Measurements from ENCODE around the gene SREK1IP1.
"Not testable (repeated sequence)": the region's sequence is repeated elsewhere in the genome, so short reads cannot be mapped to it uniquely, and the experiment has no call there.

SREK1IP1 gene

DNA sequence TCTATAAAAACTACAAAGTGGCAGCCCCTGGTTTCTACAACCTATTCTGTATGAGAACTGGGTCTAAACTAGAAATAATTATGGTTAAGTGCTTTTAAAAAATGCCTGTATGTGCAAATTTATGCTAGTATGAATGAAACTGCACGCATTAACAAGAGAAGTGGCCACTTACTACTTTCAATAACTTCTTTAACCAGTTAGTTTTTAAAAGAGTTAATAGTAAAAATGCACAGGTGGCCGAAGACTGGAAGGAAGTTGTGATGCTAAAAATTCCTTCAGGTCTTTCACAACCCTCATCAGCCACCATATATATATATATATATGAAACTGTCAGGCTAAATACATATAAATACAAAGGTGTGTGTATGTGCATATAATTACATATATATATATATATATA, 41.3 kb downstream of the SREK1IP1 start:
- DNase-seq (ENCODE audit: low spot score) = no peak
- in situ Hi-C loops (cut with MboI; ENCODE audit: low pct_unique_long_range_greater_than_20kb, low sequenced_read_pairs, unreplicated experiment) = no loop called here

DNA sequence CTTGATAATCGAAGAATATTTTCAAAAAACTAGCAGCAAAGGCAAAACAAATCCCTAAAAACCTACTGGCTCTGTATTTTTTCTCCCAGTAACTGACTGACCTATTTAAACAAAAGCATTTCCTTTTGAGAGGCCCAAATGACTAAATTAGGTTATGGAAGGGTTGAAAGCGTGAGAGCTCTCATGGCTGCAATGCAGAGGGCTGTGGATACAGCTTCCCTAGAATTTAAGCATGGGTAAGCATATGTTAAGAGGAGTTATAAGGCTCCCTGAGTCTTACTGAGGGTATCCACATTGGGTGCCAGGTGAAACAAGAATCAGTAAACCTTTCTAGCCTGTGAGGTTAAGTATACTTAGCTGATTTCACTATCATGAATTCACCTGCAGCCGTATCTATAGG, 45.9 kb downstream of the SREK1IP1 start:
- TF ChIP-seq, protein P1, sequence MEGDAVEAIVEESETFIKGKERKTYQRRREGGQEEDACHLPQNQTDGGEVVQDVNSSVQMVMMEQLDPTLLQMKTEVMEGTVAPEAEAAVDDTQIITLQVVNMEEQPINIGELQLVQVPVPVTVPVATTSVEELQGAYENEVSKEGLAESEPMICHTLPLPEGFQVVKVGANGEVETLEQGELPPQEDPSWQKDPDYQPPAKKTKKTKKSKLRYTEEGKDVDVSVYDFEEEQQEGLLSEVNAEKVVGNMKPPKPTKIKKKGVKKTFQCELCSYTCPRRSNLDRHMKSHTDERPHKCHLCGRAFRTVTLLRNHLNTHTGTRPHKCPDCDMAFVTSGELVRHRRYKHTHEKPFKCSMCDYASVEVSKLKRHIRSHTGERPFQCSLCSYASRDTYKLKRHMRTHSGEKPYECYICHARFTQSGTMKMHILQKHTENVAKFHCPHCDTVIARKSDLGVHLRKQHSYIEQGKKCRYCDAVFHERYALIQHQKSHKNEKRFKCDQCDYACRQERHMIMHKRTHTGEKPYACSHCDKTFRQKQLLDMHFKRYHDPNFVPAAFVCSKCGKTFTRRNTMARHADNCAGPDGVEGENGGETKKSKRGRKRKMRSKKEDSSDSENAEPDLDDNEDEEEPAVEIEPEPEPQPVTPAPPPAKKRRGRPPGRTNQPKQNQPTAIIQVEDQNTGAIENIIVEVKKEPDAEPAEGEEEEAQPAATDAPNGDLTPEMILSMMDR (IDR thresholded peaks at IDR 0.05; ENCODE audit: extremely low read depth, insufficient read depth, missing control alignments) = no peak
- in situ Hi-C loops (cut with MboI; ENCODE audit: low pct_unique_long_range_greater_than_20kb, low sequenced_read_pairs, unreplicated experiment) = no loop called here
- DNase-seq (ENCODE audit: low spot score) = no peak

More for the DNA sequence above, 41.3 kb downstream of the SREK1IP1 start:
- TF ChIP-seq, protein P1 (IDR thresholded peaks at IDR 0.05; ENCODE audit: extremely low read depth, insufficient read depth, missing control alignments) = no peak

DNA sequence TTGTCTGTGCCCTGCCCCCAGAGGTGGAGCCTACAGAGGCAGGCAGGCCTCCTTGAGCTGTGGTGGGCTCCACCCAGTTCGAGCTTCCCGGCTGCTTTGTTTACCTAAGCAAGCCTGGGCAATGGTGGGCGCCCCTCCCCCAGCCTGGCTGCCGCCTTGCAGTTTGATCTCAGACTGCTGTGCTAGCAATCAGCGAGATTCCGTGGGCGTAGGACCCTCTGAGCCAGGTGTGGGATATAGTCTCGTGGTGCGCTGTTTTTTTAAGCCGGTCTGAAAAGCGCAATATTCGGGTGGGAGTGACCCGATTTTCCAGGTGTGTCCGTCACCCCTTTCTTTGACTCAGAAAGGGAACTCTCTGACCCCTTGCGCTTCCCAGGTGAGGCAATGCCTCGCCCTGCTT, 54.0 kb downstream of the SREK1IP1 start:
- in situ Hi-C loops (cut with MboI; ENCODE audit: low pct_unique_long_range_greater_than_20kb, low sequenced_read_pairs, unreplicated experiment); DNase-seq (ENCODE audit: low spot score): not testable (repeated sequence)

DNA sequence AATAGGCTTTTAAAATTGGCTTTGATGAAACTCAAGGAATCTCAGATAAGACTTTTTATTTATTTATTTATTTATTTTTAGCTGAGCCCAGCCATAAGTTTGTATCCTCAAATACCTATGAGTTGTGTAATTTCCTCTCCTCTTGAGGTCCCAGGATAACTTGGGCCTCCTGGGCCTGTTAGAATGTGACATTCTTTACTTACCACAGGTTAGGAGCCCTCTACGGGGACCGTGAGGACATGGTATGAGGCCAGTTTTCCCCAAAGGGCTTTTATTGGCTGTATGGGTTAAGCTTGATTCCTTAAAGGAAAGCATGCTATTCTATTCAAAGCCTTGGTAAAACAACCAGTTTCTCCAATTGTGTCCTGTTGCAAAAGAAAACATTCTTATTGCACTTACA, 61.3 kb downstream of the SREK1IP1 start:
- no peak for DNase-seq (ENCODE audit: low spot score)
- TF ChIP-seq, protein P1 (IDR thresholded peaks at IDR 0.05; ENCODE audit: extremely low read depth, insufficient read depth, missing control alignments) = no peak
- in situ Hi-C loops (cut with MboI; ENCODE audit: low pct_unique_long_range_greater_than_20kb, low sequenced_read_pairs, unreplicated experiment) = no loop called here

DNA sequence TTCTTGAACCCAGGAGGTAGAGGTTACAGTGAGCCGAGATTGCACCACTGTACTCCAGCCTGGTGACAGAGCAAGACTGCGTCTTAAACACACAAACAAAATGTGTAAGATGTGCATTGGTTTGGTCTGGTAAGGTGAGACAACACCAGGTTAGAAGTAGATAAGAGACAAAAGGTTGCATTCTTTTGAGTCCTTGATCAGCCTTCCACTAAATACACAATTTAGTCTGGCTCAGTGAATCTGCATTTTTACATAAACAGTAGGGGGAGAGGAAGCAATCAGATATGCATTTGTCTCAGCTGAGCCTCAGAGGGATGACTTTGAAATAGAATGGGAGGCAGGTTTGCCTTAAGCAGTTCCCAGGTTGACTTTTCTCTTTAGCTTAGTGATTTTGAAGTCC, 62.4 kb downstream of the SREK1IP1 start:
- in situ Hi-C loops (cut with MboI; ENCODE audit: low pct_unique_long_range_greater_than_20kb, low sequenced_read_pairs, unreplicated experiment); DNase-seq (ENCODE audit: low spot score): not testable (repeated sequence)

DNA sequence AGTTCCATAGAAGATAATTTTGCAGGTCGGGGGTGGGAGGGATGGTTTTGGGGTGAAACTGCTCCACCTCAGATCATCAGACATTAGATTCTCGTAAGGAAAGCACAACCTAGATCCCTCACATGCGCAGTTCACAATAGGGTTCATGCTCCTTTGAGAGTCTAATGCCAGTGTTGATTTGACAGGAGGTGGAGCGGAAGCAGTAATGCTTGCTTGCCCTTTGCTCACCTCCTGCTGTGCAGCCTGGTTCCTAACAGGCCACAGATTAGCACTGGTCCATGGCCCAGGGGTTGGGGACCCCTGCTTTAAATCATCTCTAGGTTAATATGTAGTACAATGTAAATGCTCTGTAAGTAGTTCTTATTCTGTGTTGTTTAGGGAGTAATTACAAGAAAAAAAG, 67.7 kb downstream of the SREK1IP1 start:
- in situ Hi-C loops (cut with MboI; ENCODE audit: low pct_unique_long_range_greater_than_20kb, low sequenced_read_pairs, unreplicated experiment) = no loop called here
- TF ChIP-seq, protein P1 (IDR thresholded peaks at IDR 0.05; ENCODE audit: extremely low read depth, insufficient read depth, missing control alignments) = no peak
- DNase-seq (ENCODE audit: low spot score) = no peak

DNA sequence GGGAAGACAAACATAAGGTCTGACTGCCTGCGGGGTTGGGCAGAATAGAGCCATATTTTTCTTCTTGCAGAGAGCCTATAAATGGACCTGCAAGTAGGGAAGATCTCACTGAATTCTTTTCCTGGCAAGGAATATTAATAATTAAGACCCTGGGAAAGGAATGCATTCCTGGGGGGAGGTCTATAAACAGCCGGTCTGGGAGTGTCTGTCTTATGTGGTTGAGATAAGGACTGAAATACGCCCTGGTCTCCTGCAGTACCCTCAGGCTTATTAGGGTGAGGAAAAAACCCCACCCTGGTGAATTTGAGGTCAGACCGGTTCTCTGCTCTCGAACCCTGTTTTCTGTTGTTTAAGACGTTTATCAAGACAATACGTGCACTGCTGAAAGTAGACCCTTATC, 72.1 kb downstream of the SREK1IP1 start:
- in situ Hi-C loops (cut with MboI; ENCODE audit: low pct_unique_long_range_greater_than_20kb, low sequenced_read_pairs, unreplicated experiment); DNase-seq (ENCODE audit: low spot score): not testable (repeated sequence)

DNA sequence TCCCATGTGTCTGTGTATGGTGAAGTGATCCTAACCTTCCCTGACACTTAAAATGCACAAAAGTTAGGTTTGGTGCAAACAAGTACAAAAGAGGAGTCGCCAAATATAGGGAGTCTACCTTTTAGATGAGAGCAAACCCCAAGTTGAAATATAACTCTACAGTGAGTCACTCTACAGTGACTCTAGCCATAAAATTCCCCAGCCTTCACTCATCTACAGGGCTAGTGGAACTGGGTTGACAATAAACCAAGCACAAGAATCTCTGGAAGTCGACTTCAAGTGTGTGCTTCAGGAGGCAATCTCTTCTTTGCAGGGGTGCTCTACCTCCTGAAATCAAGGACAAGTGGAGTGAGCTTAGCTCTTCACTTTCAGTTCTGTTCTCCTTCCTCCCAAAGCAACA, 74.9 kb downstream of the SREK1IP1 start:
- TF ChIP-seq, protein P1 (IDR thresholded peaks at IDR 0.05; ENCODE audit: extremely low read depth, insufficient read depth, missing control alignments) = no peak
- no peak for DNase-seq (ENCODE audit: low spot score)
- in situ Hi-C loops (cut with MboI; ENCODE audit: low pct_unique_long_range_greater_than_20kb, low sequenced_read_pairs, unreplicated experiment) = no loop called here
